Activated CD8-positive, alpha-beta T cell treated with anti-CD3 and anti-CD28 coated beads for 36 hours (primary cell): ENCODE measurements around the gene TMOD2. TPM values are rescaled to one million over a fixed set of nuclear protein-coding genes. Genes with fewer than 3 reads are reported as not detected.

Experiments
- ATAC-seq: fragments of 200-7000 bp; cut with Tn5 transposase; one replicate; pipeline ENCODE4 v1.10.0; 2021; ENCODE audit warnings: mild to moderate bottlenecking, moderate library complexity
- CTCF ChIA-PET: fragments of 350-600 bp; sonication (Branson Sonifier 250); formaldehyde crosslinking; loops from one replicate; lab custom pipeline; 2021; ENCODE audit warnings: antibody characterized with exemption; lab: Charles Lee
- POLR2A ChIA-PET: fragments of 350-600 bp; sonication (Branson Sonifier 250); formaldehyde crosslinking; loops from one replicate; lab custom pipeline; 2021; ENCODE audit warnings: antibody characterized with exemption; lab: Charles Lee
- DNase-seq: peaks from one replicate; pipeline ENCODE4 v3.0.0-alpha.2; 2020
- H3K27ac Mint-ChIP-seq: one replicate; pipeline ENCODE4 v1.8.0; 2021; ENCODE audit warnings: mild to moderate bottlenecking, mixed read lengths
- H3K27me3 Mint-ChIP-seq: one replicate; pipeline ENCODE4 v1.8.0; 2021; ENCODE audit warnings: mixed read lengths
- H3K36me3 Mint-ChIP-seq: one replicate; pipeline ENCODE4 v1.8.0; 2021; ENCODE audit warnings: low read depth, mixed read lengths
- H3K4me1 Mint-ChIP-seq: one replicate; pipeline ENCODE4 v1.8.0; 2021; ENCODE audit warnings: low read depth, mixed read lengths
- H3K4me3 Mint-ChIP-seq: one replicate; pipeline ENCODE4 v1.8.0; 2021; ENCODE audit warnings: mild to moderate bottlenecking, moderate library complexity, mixed read lengths
- H3K9me3 Mint-ChIP-seq: one replicate; pipeline ENCODE4 v1.8.0; 2021; ENCODE audit warnings: mixed read lengths
- intact Hi-C: fragments of 100-400 bp; cut with micrococcal nuclease; formaldehyde crosslinking; loops from one replicate; pipeline ENCODE4 v1.10.0; 2022
- total RNA-seq, 2 experiments: library from RNA; stranded (reverse); gene quantifications; one replicate each; pipeline ENCODE4 v1.2.3, GENCODE V29; 2021
- TF ChIP-seq, protein P1 (sequence below): fragments of 200-600 bp; IDR thresholded peaks from one replicate; pipeline ENCODE4 v1.8.0; 2022; ENCODE audit warnings: antibody characterized with exemption, mild to moderate bottlenecking

Gene TMOD2
- total RNA-seq, 2 experiments from 2014 or later: 4.8 to 7.0 TPM

DNA sequence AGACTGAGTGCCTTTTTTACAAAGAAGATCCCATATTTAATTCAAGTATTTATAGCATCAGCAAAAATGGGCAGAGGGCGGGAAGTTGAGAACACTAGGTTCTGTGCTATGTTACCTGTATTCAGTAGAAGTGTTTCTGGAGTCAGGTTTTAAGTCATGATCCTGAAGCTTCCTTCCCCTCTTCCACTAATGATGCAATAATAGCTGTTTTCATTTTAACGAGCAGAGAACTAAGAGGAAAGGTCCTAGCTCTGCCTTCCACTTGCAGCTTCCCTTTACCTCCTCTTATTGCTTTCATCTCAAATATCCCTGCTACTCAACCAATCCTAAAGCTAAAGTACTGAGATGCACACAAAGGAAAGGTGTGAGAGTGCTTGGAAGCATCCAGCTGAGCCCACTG lies 61.2 kb downstream of the TMOD2 start:
- Mint-ChIP-seq H3K4me1 (no peaks in the 10 kb centered on the region), H3K27me3 (no peaks in the 10 kb centered on the region), H3K9me3 (no peaks in the 10 kb centered on the region), H3K4me3 (no peak overlapping the region), H3K36me3 (peaks cover 10% of the 10 kb centered on the region), H3K27ac (no peak overlapping the region)
- DNase-seq (no peak), ATAC-seq (no peak)
- POLR2A ChIA-PET: no interaction called here
- CTCF ChIA-PET: interaction anchor here (0.9 to 1.9 kb wide), 3 partner anchors 10 to 36 kb away, joined by 4 to 7 read pairs (median 4); no protein-coding TSS in a partner anchor
- intact Hi-C loops: no loop called here
- TF ChIP-seq, protein P1, sequence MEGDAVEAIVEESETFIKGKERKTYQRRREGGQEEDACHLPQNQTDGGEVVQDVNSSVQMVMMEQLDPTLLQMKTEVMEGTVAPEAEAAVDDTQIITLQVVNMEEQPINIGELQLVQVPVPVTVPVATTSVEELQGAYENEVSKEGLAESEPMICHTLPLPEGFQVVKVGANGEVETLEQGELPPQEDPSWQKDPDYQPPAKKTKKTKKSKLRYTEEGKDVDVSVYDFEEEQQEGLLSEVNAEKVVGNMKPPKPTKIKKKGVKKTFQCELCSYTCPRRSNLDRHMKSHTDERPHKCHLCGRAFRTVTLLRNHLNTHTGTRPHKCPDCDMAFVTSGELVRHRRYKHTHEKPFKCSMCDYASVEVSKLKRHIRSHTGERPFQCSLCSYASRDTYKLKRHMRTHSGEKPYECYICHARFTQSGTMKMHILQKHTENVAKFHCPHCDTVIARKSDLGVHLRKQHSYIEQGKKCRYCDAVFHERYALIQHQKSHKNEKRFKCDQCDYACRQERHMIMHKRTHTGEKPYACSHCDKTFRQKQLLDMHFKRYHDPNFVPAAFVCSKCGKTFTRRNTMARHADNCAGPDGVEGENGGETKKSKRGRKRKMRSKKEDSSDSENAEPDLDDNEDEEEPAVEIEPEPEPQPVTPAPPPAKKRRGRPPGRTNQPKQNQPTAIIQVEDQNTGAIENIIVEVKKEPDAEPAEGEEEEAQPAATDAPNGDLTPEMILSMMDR: no peak

DNA sequence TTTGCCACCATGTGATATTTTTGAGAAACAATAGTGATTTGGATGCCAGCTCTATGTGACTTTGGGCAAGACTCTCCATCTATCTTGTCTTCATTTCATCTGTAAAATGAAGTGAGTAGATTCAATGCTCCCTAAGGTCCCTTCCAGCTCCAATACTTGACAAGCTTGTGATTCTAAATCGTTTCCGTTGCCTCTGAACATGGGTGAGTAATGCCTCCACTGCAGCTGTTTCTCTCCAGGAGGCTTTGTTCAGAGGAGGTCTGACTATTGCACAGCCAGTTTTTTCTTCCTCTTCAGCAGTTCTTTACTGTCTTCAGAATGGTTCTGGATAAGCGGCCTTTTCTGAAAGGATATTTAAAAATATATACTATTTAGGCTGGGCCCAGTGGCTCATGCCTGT lies 63.2 kb downstream of the TMOD2 start:
- TF ChIP-seq, protein P1: no peak
- Mint-ChIP-seq H3K4me3 (no peak overlapping the region), H3K27me3 (no peaks in the 10 kb centered on the region), H3K4me1 (no peaks in the 10 kb centered on the region), H3K9me3 (peaks cover 2% of the 10 kb centered on the region), H3K27ac (no peak overlapping the region), H3K36me3 (peaks cover 11% of the 10 kb centered on the region)
- DNase-seq (no peak), ATAC-seq (no peak)
- intact Hi-C loops: no loop called here
- ChIA-PET CTCF (interaction anchor here (1.0 to 1.5 kb wide), 2 partner anchors 11 to 165 kb away, joined by 3 to 5 read pairs; no protein-coding TSS in a partner anchor), POLR2A (no interaction called here)

DNA sequence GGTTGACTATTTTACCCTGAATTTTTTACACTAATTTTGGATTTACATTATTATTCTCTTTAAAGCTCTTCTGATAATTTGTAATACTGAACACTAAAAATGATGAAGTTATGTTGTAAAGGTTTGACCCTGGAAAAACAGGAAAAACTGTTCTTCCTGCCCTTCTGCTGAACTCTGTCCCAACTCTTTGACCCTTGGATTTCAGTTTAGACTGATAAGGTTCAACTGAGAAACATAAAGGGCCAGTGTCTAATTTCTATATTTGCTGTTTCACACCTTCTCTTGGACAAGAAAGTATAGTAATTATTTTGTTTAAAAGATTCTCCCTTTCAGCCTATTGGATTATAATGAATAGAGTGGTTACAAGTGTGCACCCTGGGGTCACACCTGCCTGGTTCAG lies 65.2 kb downstream of the TMOD2 start:
- Mint-ChIP-seq H3K36me3 (peaks cover 20% of the 10 kb centered on the region), H3K4me3 (no peak overlapping the region), H3K4me1 (no peaks in the 10 kb centered on the region), H3K27me3 (no peaks in the 10 kb centered on the region), H3K9me3 (peaks cover 20% of the 10 kb centered on the region), H3K27ac (no peak overlapping the region)
- POLR2A ChIA-PET: no interaction called here
- TF ChIP-seq, protein P1: no peak
- intact Hi-C loops: no loop called here
- no peak for ATAC-seq
- CTCF ChIA-PET: no interaction called here
- no peak for DNase-seq

- intact Hi-C loops: no loop called here
- ATAC-seq: no peak
- Mint-ChIP-seq H3K27me3 (no peaks in the 10 kb centered on the region), H3K9me3 (peaks cover 22% of the 10 kb centered on the region), H3K4me3 (no peak overlapping the region), H3K27ac (no peak overlapping the region), H3K4me1 (no peaks in the 10 kb centered on the region), H3K36me3 (peaks cover 20% of the 10 kb centered on the region)
- ChIA-PET POLR2A (no interaction called here), CTCF (no interaction called here)
- TF ChIP-seq, protein P1: no peak
- no peak for DNase-seq
These were observed 66.8 kb downstream of the TMOD2 start for GRCh38 chr15:51818150-51818549.

- POLR2A ChIA-PET: no interaction called here
- H3K4me1 Mint-ChIP-seq: peaks cover 4% of the 10 kb centered on the region
- CTCF ChIA-PET: interaction anchor here (1.5 to 2.6 kb wide), 2 partner anchors 17 to 49 kb away, joined by 3 to 17 read pairs; no protein-coding TSS in a partner anchor
- H3K9me3 Mint-ChIP-seq: peaks cover 11% of the 10 kb centered on the region
- peaks cover 10% of the 10 kb centered on the region for H3K36me3 Mint-ChIP-seq
- DNase-seq (no peak), ATAC-seq (no peak)
- no peaks in the 10 kb centered on the region for H3K27me3 Mint-ChIP-seq
- intact Hi-C loops: no loop called here
- H3K4me3 Mint-ChIP-seq: no peak overlapping the region
- H3K27ac Mint-ChIP-seq: no peak overlapping the region
- TF ChIP-seq, protein P1: no peak
These were observed 74.3 kb downstream of the TMOD2 start for GRCh38 chr15:51825698-51826097.
